SK-N-SH (cell line): ENCODE data around the gene IPO4. TPM values are rescaled to one million over a fixed set of nuclear protein-coding genes. Genes with fewer than 3 reads are reported as not detected.

Experiments
- CTCF ChIA-PET: fragments of 300-600, 350-600 bp; formaldehyde crosslinking; extraction: SDS; loops from one replicate; lab custom pipeline; 2021; lab: Yijun Ruan, JAX
- POLR2A ChIA-PET: fragments of 350-600 bp; sonication (Branson Sonifier 250); formaldehyde crosslinking; extraction: SDS; loops from one replicate; lab custom pipeline; 2020; ENCODE audit warnings: antibody characterized with exemption, inconsistent platforms; lab: Yijun Ruan, JAX
- DNase-seq: peaks from one replicate; pipeline ENCODE4 v3.0.0; 2012
- H2AFZ ChIP-seq: fragments of 200-600 bp; sonication (generic); 2 replicates; pipeline ENCODE4 v1.8.1; 2016; ENCODE audit warnings: antibody characterized with exemption, mild to moderate bottlenecking, low read depth
- H3F3A ChIP-seq: fragments of 200-600 bp; sonication (generic); replicated peaks from 2 replicates; pipeline ENCODE3; 2016; ENCODE audit warnings: antibody characterized with exemption, mild to moderate bottlenecking; ENCODE audit not compliant: insufficient read depth
- H3K27ac ChIP-seq, 2 experiments: fragments of 200-500 bp in 1 of 2; fragments of 200-600 bp in 1 of 2; sonication (Bioruptor generic) in 1 of 2; sonication (generic), shearing (Covaris generic) in 1 of 2; 2 replicates each; pipeline versions ENCODE4 v1.5.1 to v1.6.1; 2014 to 2016; ENCODE audit warnings: low read depth in 2 of 2, inconsistent platforms in 1 of 2, low read length in 1 of 2, mild to moderate bottlenecking in 1 of 2, mixed read lengths in 1 of 2
- H3K27me3 ChIP-seq: fragments of 200-600 bp; sonication (generic), shearing (Covaris generic); 2 replicates; pipeline ENCODE4 v1.6.1; 2016; ENCODE audit warnings: mixed run types; ENCODE audit not compliant: insufficient read depth
- H3K36me3 ChIP-seq, 2 experiments: fragments of 200-500 bp in 1 of 2; fragments of 200-600 bp in 1 of 2; sonication (Bioruptor generic) in 1 of 2; sonication (generic) in 1 of 2; replicated peaks in 1 of 2; 2 replicates each; pipeline versions ENCODE3 to v1.5.1; 2014 to 2016; ENCODE audit warnings: low read length in 1 of 2, mild to moderate bottlenecking in 1 of 2; ENCODE audit not compliant: insufficient read depth in 2 of 2, control insufficient read depth in 1 of 2
- H3K4me1 ChIP-seq, 2 experiments: fragments of 200-500 bp in 1 of 2; fragments of 200-600 bp in 1 of 2; sonication (Bioruptor generic) in 1 of 2; sonication (generic), shearing (Covaris generic) in 1 of 2; 2 replicates each; pipeline versions ENCODE4 v1.5.1 to v1.6.1; 2014 to 2016; ENCODE audit warnings: low read depth in 1 of 2, low read length in 1 of 2, mixed run types in 1 of 2; ENCODE audit not compliant: insufficient read depth in 2 of 2, control insufficient read depth in 1 of 2
- H3K4me2 ChIP-seq: fragments of 200-600 bp; sonication (generic), shearing (Covaris generic); 2 replicates; pipeline ENCODE4 v1.6.1; 2017; ENCODE audit warnings: mixed run types
- H3K4me3 ChIP-seq, 2 experiments: fragments of 200-500 bp in 1 of 2; fragments of 200-600 bp in 1 of 2; sonication (Bioruptor generic) in 1 of 2; sonication (generic), shearing (Covaris generic) in 1 of 2; 2 replicates each; pipeline versions ENCODE4 v1.5.1 to v1.8.1; 2014 to 2016; ENCODE audit warnings: low read depth in 2 of 2, inconsistent platforms in 1 of 2, low read length in 1 of 2, mild to moderate bottlenecking in 1 of 2, mixed read lengths in 1 of 2, moderate library complexity in 1 of 2
- H3K79me2 ChIP-seq: fragments of 200-600 bp; sonication (generic); 2 replicates; pipeline ENCODE4 v1.8.1; 2017; ENCODE audit warnings: mild to moderate bottlenecking; ENCODE audit not compliant: insufficient read depth
- H3K9ac ChIP-seq: fragments of 200-600 bp; sonication (generic); 2 replicates; pipeline ENCODE4 v1.6.1; 2017; ENCODE audit warnings: mixed run types
- H3K9me2 ChIP-seq: fragments of 200-600 bp; sonication (generic); 2 replicates; pipeline ENCODE4 v1.6.1; 2017; ENCODE audit warnings: mixed run types
- H3K9me3 ChIP-seq: fragments of 200-600 bp; sonication (generic); 2 replicates; pipeline ENCODE4 v1.6.1; 2017; ENCODE audit warnings: mixed run types, mild to moderate bottlenecking, moderate library complexity
- H4K20me1 ChIP-seq: fragments of 200-600 bp; sonication (generic); 2 replicates; pipeline ENCODE4 v1.6.1; 2017; ENCODE audit warnings: mild to moderate bottlenecking, mixed run types; ENCODE audit not compliant: insufficient read depth
- EZH2phosphoT487 ChIP-seq: fragments of 200-600 bp; sonication (generic); IDR thresholded peaks from 2 replicates; pipeline ENCODE4 v1.6.1; 2017; ENCODE audit warnings: low read depth, mixed run types, mild to moderate bottlenecking, antibody characterized with exemption, moderate library complexity, borderline replicate concordance
- GABPA ChIP-seq: IDR thresholded peaks from 2 replicates; pipeline ENCODE4 v1.4.0; 2012; ENCODE audit warnings: low read depth, mild to moderate bottlenecking
- GATA2 ChIP-seq: sonication (generic); formaldehyde crosslinking; IDR thresholded peaks from 2 replicates; pipeline ENCODE4 v1.5.0; 2020; ENCODE audit warnings: mild to moderate bottlenecking, missing genetic modification reagents
- RFX5 ChIP-seq: IDR thresholded peaks from 2 replicates; pipeline ENCODE4 v1.6.1; 2012; ENCODE audit warnings: mild to moderate bottlenecking, improper control_type of control experiment, low read length
- RXRA ChIP-seq: IDR thresholded peaks from 2 replicates; pipeline ENCODE4 v1.4.0; 2012; ENCODE audit warnings: low read depth, mild to moderate bottlenecking, borderline replicate concordance
- SMC3 ChIP-seq: IDR thresholded peaks from 2 replicates; pipeline ENCODE4 v1.6.1; 2012; ENCODE audit warnings: low read depth, low read length, improper control_type of control experiment
- USF2 ChIP-seq: fragments of 150-350 bp; IDR thresholded peaks from 2 replicates; pipeline ENCODE4 v1.6.1; 2017; ENCODE audit warnings: antibody characterized with exemption, low read length, low read depth, borderline replicate concordance
- WGBS: methylation state at CpG from one replicate; pipeline ENCODE4 v1.1.6; 2017; ENCODE audit warnings: low lambda C conversion rate; 5-methylcytosine and 5-hydroxymethylcytosine counted together
- polyA plus RNA-seq, 3 experiments: library from polyadenylated mRNA; depleted of rRNA; stranded (reverse); fragments of >200 nt; gene quantifications; 2 replicates each; pipeline ENCODE4 v1.2.3, GENCODE V29; 2012

The IPO4 gene
- polyA plus RNA-seq, 1 of the 3 experiments (the other 2 are of a cell fraction), result 61.3 TPM

GRCh38 chr14:24237463-24237955 is 48.9 kb upstream of the IPO4 start:
- Histone ChIP-seq H3K4me2 (no peak overlapping the region), H4K20me1 (no peaks in the 10 kb centered on the region), H3K9me3 (no peaks in the 10 kb centered on the region), H3F3A (peaks cover 13% of the 10 kb centered on the region), H3K4me1 (peaks cover 33 to 36% of the 10 kb centered on the region in 2 experiments; a peak in 3 of 4 replicates), H3K36me3 (peaks cover 56 to 69% of the 10 kb centered on the region in 2 experiments), H3K79me2 (peaks cover 68% of the 10 kb centered on the region), H3K9me2 (no peaks in the 10 kb centered on the region), H3K27ac (no peak overlapping the region), H2AFZ (no peak overlapping the region), H3K9ac (no peak overlapping the region), H3K4me3 (no peak overlapping the region), H3K27me3 (no peaks in the 10 kb centered on the region)
- ChIA-PET CTCF (interaction anchor here (0.9 to 12.0 kb wide), 8 partner anchors 14 to 194 kb away, joined by 3 to 191 read pairs (median 7); partner anchors contain the start of genes CIDEB, DHRS1, MDP1 and NOP9), POLR2A (interaction anchor here (1.2 kb wide), 1 partner anchor 18 kb away, joined by 6 read pairs; no protein-coding TSS in a partner anchor)
- no peak for DNase-seq
- WGBS, result 84% methylated on average over 2 of the region's 2 CpGs
- no peak for TF ChIP-seq GABPA
- no peak for TF ChIP-seq USF2
- TF ChIP-seq SMC3, result no peak

- H3K27ac ChIP-seq, result no peak overlapping the region
- POLR2A ChIA-PET, result no interaction called here
These were observed 48.3 kb upstream of the IPO4 start for GRCh38 chr14:24236689-24237462.

More at GRCh38 chr14:24236689-24237462, 48.3 kb upstream of the IPO4 start:
- no peak overlapping the region for H3K4me2 ChIP-seq
- H3K9me2 ChIP-seq, result no peaks in the 10 kb centered on the region
- H3K4me3 ChIP-seq, result no peak overlapping the region
- H3K4me1 ChIP-seq, result peaks cover 33 to 36% of the 10 kb centered on the region in 2 experiments; a peak in 3 of 4 replicates
- H4K20me1 ChIP-seq, result no peaks in the 10 kb centered on the region
- no peak for DNase-seq
- no peaks in the 10 kb centered on the region for H3K27me3 ChIP-seq
- peaks cover 13% of the 10 kb centered on the region for H3F3A ChIP-seq
- peaks cover 56 to 69% of the 10 kb centered on the region in 2 experiments for H3K36me3 ChIP-seq
- no peak for TF ChIP-seq RXRA
- no peak for TF ChIP-seq GATA2 (CRISPR knock-in tag)
- TF ChIP-seq RFX5, result no peak
- TF ChIP-seq EZH2phosphoT487, result no peak
- TF ChIP-seq, all 33 proteins: peak for 0
- Histone ChIP-seq H2AFZ (no peak overlapping the region), H3K79me2 (peaks cover 69% of the 10 kb centered on the region), H3K9ac (no peak overlapping the region), H3K9me3 (no peaks in the 10 kb centered on the region)
- CTCF ChIA-PET, result interaction anchor here (1.0 to 12.0 kb wide), 6 partner anchors 21 to 194 kb away, joined by 3 to 191 read pairs (median 9); partner anchors contain the start of genes CIDEB, DHRS1, MDP1 and NOP9
- 93% methylated on average over 6 of the region's 6 CpGs for WGBS
